ENCODE results near the gene VIPR1.

DNA sequence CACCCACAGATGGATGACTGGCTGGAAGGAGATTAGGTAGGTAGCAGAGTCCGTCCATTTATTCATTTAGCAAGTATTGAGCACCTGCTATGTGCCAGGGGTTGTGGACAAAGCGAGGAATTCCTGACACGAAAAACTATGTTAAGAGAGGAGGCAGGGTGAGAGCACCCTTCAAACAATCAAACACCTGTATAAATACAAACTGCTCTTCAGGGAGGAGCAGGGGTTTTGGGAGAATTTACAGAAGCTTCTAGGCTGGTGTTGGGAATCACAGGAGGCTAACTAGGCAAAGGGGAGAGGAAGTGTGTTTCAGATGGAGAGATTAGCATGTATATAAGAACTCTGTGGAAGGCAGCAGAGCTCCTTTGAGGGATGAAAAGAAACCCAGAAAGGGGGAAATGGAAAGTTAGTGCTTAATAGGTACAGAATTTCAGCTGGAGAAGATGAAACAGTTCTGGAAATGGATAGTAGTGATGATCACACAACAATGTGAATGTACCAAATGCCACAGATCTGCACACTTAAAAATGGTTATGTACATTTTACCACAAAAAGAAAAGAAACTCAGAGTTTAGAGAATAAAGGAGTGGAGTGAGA is 80.1 kb downstream of the VIPR1 start:
- no peak for TF ChIP-seq POLR2A (IDR thresholded peaks at IDR 0.05)
- TF ChIP-seq, protein P1, sequence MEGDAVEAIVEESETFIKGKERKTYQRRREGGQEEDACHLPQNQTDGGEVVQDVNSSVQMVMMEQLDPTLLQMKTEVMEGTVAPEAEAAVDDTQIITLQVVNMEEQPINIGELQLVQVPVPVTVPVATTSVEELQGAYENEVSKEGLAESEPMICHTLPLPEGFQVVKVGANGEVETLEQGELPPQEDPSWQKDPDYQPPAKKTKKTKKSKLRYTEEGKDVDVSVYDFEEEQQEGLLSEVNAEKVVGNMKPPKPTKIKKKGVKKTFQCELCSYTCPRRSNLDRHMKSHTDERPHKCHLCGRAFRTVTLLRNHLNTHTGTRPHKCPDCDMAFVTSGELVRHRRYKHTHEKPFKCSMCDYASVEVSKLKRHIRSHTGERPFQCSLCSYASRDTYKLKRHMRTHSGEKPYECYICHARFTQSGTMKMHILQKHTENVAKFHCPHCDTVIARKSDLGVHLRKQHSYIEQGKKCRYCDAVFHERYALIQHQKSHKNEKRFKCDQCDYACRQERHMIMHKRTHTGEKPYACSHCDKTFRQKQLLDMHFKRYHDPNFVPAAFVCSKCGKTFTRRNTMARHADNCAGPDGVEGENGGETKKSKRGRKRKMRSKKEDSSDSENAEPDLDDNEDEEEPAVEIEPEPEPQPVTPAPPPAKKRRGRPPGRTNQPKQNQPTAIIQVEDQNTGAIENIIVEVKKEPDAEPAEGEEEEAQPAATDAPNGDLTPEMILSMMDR (IDR thresholded peaks at IDR 0.05): no peak

Measured in thyroid gland (tissue), 4 donors.